Sigmoid colon (tissue), 4 donors: ENCODE measurements around the gene CLGN.

Source experiments
- CTCF ChIP-seq, 4 experiments: fragments of 450-650 bp in 3 of 4; fragments of 200-600 bp in 1 of 4; IDR thresholded peaks; one replicate each; pipeline ENCODE4 v1.5.1; 2016 to 2019; ENCODE audit warnings: antibody characterized with exemption in 4 of 4, mild to moderate bottlenecking in 3 of 4, moderate library complexity in 2 of 4
- EP300 ChIP-seq, 4 donors: sonication (generic); formaldehyde crosslinking; IDR thresholded peaks; one replicate each; pipeline ENCODE4 v1.6.1; 2017; ENCODE audit warnings: antibody characterized with exemption in 4 of 4
- POLR2A ChIP-seq, 2 donors: fragments of 450-650 bp; IDR thresholded peaks; one replicate each; pipeline ENCODE4 v1.6.1; 2016; ENCODE audit warnings: antibody characterized with exemption in 2 of 2, mild to moderate bottlenecking in 2 of 2, moderate library complexity in 2 of 2
- POLR2AphosphoS5 ChIP-seq, 4 donors: sonication (generic); formaldehyde crosslinking; IDR thresholded peaks; one replicate each; pipeline ENCODE4 v1.6.1; 2017; ENCODE audit warnings: antibody characterized with exemption in 4 of 4

GRCh38 chr4:140406292-140406691 is 21.2 kb downstream of the CLGN start:
- TF ChIP-seq CTCF (IDR thresholded peaks at IDR 0.05) (no peak), POLR2AphosphoS5 (IDR thresholded peaks at IDR 0.05) (no peak), EP300 (IDR thresholded peaks at IDR 0.05) (no peak), POLR2A (IDR thresholded peaks at IDR 0.05) (no peak)
